Loucy (cell line): ENCODE measurements around the gene THSD7A.

Experiments used
- CTCF ChIP-seq: fragments of 200-600 bp; sonication (generic); conservative IDR thresholded peaks from 2 replicates; pipeline ENCODE4 v1.5.1; 2014; ENCODE audit warnings: mild to moderate bottlenecking, antibody characterized with exemption, low read length
- EZH2phosphoT487 ChIP-seq: fragments of 200-600 bp; IDR thresholded peaks from 2 replicates; pipeline ENCODE4 v1.6.1; 2018; ENCODE audit warnings: antibody characterized with exemption, mild to moderate bottlenecking, moderate library complexity, borderline replicate concordance

GRCh38 chr7:11754123-11754522 lies 77.9 kb downstream of the THSD7A start:
- TF ChIP-seq CTCF, result no peak
- no peak for TF ChIP-seq EZH2phosphoT487
